DOHH2 (cell line): ENCODE data around the gene TMPRSS7.

ENCODE experiments used
- H3F3A ChIP-seq: fragments of 200-600 bp; sonication (generic), shearing (Covaris generic); 2 replicates; pipeline ENCODE4 v1.6.0; 2016; ENCODE audit warnings: antibody characterized with exemption, mild to moderate bottlenecking; ENCODE audit not compliant: control insufficient read depth, insufficient read depth
- H3K27ac ChIP-seq: fragments of 200-600 bp; sonication (generic); 2 replicates; pipeline ENCODE4 v1.5.1; 2014; ENCODE audit warnings: low read depth, mild to moderate bottlenecking, low read length, moderate library complexity
- H3K27me3 ChIP-seq: fragments of 200-600 bp; sonication (generic); 2 replicates; pipeline ENCODE4 v1.6.1; 2014; ENCODE audit warnings: mild to moderate bottlenecking, low read length, mixed read lengths; ENCODE audit not compliant: control insufficient read depth
- H3K36me3 ChIP-seq: fragments of 200-600 bp; sonication (generic); 2 replicates; pipeline ENCODE4 v1.6.1; 2014; ENCODE audit warnings: mild to moderate bottlenecking, low read length, moderate library complexity, mixed read lengths; ENCODE audit not compliant: control insufficient read depth
- H3K4me1 ChIP-seq: fragments of 200-600 bp; sonication (generic); 2 replicates; pipeline ENCODE4 v1.6.1; 2014; ENCODE audit warnings: mild to moderate bottlenecking, low read length, mixed read lengths; ENCODE audit not compliant: control insufficient read depth
- H3K4me2 ChIP-seq: fragments of 200-600 bp; sonication (generic); 2 replicates; pipeline ENCODE4 v1.6.0; 2014; ENCODE audit warnings: mild to moderate bottlenecking, low read length, moderate library complexity
- H3K4me3 ChIP-seq: fragments of 200-600 bp; sonication (generic); 2 replicates; pipeline ENCODE4 v1.5.1; 2014; ENCODE audit warnings: mild to moderate bottlenecking, low read length, mixed read lengths
- H3K79me2 ChIP-seq: fragments of 200-600 bp; sonication (generic); 2 replicates; pipeline ENCODE4 v1.6.1; 2014; ENCODE audit warnings: mild to moderate bottlenecking, low read length, mixed read lengths; ENCODE audit not compliant: control insufficient read depth
- H3K9me2 ChIP-seq: fragments of 200-600 bp; sonication (generic); replicated peaks from 2 replicates; pipeline ENCODE4 v1.6.1; 2014; ENCODE audit warnings: mild to moderate bottlenecking, low read length, mixed read lengths; ENCODE audit not compliant: control insufficient read depth
- H3K9me3 ChIP-seq: fragments of 200-600 bp; sonication (generic); 2 replicates; pipeline ENCODE4 v1.6.1; 2014; ENCODE audit warnings: antibody characterized with exemption, low read length, mixed read lengths; ENCODE audit not compliant: control insufficient read depth, insufficient read depth
- H4K20me1 ChIP-seq: fragments of 200-600 bp; sonication (generic); 2 replicates; pipeline ENCODE4 v1.6.0; 2014; ENCODE audit warnings: low read depth, mild to moderate bottlenecking, antibody characterized with exemption, low read length, moderate library complexity; ENCODE audit not compliant: control insufficient read depth, insufficient read depth
- CTCF ChIP-seq: fragments of 200-600 bp; sonication (generic); IDR thresholded peaks from one replicate; pipeline ENCODE4 v1.5.1; 2014; ENCODE audit warnings: antibody characterized with exemption, mild to moderate bottlenecking, low read depth, low read length; ENCODE audit not compliant: poor library complexity, severe bottlenecking
- EZH2phosphoT487 ChIP-seq: fragments of 200-600 bp; sonication (generic); IDR thresholded peaks from 2 replicates; pipeline ENCODE4 v1.6.1; 2017; ENCODE audit warnings: borderline replicate concordance, mild to moderate bottlenecking, antibody characterized with exemption, low read length, moderate library complexity, mixed read lengths

The TMPRSS7 gene

DNA sequence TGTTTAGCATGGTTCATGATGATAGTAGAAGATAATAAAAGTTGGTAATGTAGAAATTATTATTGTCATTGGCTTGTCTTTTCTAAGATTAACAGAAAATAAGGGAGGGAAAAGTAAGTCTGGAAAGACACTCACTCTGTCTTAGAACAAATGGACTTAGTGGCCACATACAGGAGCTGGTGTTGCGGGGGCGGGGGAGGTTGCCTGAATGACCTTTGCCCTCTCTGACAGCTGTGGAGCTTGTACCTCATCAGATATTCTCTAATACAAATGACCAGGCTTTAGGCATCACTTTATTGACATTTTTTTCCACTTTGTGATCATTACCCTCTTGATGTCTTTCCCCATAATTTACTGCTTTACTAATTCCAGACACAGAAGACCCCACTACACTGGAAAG, 29.9 kb upstream of the TMPRSS7 start:
- Histone ChIP-seq H4K20me1 (no peaks in the 10 kb centered on the region), H3K4me2 (no peak overlapping the region), H3F3A (no peaks in the 10 kb centered on the region), H3K79me2 (no peaks in the 10 kb centered on the region), H3K9me2 (no peaks in the 10 kb centered on the region), H3K36me3 (no peaks in the 10 kb centered on the region), H3K27me3 (peaks cover 2% of the 10 kb centered on the region), H3K27ac (no peak overlapping the region), H3K4me3 (no peak overlapping the region), H3K9me3 (no peaks in the 10 kb centered on the region), H3K4me1 (no peaks in the 10 kb centered on the region)
- TF ChIP-seq CTCF (no peak), EZH2phosphoT487 (no peak)

- TF ChIP-seq CTCF (no peak), EZH2phosphoT487 (no peak)
- Histone ChIP-seq H4K20me1 (no peaks in the 10 kb centered on the region), H3F3A (no peaks in the 10 kb centered on the region), H3K27ac (no peak overlapping the region), H3K79me2 (no peaks in the 10 kb centered on the region), H3K27me3 (no peaks in the 10 kb centered on the region), H3K4me3 (no peak overlapping the region), H3K4me2 (no peak overlapping the region), H3K9me3 (no peaks in the 10 kb centered on the region), H3K4me1 (no peaks in the 10 kb centered on the region), H3K9me2 (no peaks in the 10 kb centered on the region), H3K36me3 (no peaks in the 10 kb centered on the region)
These were observed 29.4 kb upstream of the TMPRSS7 start for GRCh38 chr3:112005091-112005672.

- Histone ChIP-seq H3K27ac (no peak overlapping the region), H4K20me1 (no peaks in the 10 kb centered on the region), H3K27me3 (no peaks in the 10 kb centered on the region), H3K4me1 (peaks cover 16% of the 10 kb centered on the region), H3K4me2 (no peak overlapping the region), H3K9me3 (no peaks in the 10 kb centered on the region), H3K79me2 (no peaks in the 10 kb centered on the region), H3K36me3 (no peaks in the 10 kb centered on the region), H3F3A (no peaks in the 10 kb centered on the region), H3K4me3 (no peak overlapping the region), H3K9me2 (no peaks in the 10 kb centered on the region)
- no peak for TF ChIP-seq CTCF
These were observed 26.9 kb upstream of the TMPRSS7 start for GRCh38 chr3:112007633-112008032.

GRCh38 chr3:112009670-112010069, 24.9 kb upstream of the TMPRSS7 start:
- no peaks in the 10 kb centered on the region for H3K9me2 ChIP-seq
- no peak overlapping the region for H3K4me3 ChIP-seq
- H3K27ac ChIP-seq, result no peak overlapping the region
- H3F3A ChIP-seq, result no peaks in the 10 kb centered on the region
- peaks cover 25% of the 10 kb centered on the region for H3K4me1 ChIP-seq
- H3K79me2 ChIP-seq, result no peaks in the 10 kb centered on the region
- TF ChIP-seq CTCF, result no peak
- no peak for TF ChIP-seq EZH2phosphoT487
- H3K36me3 ChIP-seq, result no peaks in the 10 kb centered on the region
- H3K9me3 ChIP-seq, result no peaks in the 10 kb centered on the region
- H3K4me2 ChIP-seq, result no peak overlapping the region
- H4K20me1 ChIP-seq, result no peaks in the 10 kb centered on the region
- no peaks in the 10 kb centered on the region for H3K27me3 ChIP-seq
